Peyer's patch (tissue), 4 donors: ENCODE measurements around the gene CREB1. TPM values are rescaled to one million over a fixed set of nuclear protein-coding genes. Genes with fewer than 3 reads are reported as not detected.

Experiments used
- DNase-seq, 3 donors: peaks; one replicate each; pipeline ENCODE4 v3.0.0-alpha.2; 2017 to 2019
- H3K27ac ChIP-seq, 4 donors: fragments of 200-600 bp; sonication (generic); one replicate each; pipeline ENCODE4 v1.5.1; 2016 to 2019
- H3K27me3 ChIP-seq, 2 donors: fragments of 200-600 bp; sonication (generic); one replicate each; pipeline ENCODE4 v1.5.1; 2019
- H3K36me3 ChIP-seq, 3 donors: fragments of 200-600 bp; sonication (generic); one replicate each; pipeline ENCODE4 v1.5.1; 2016 to 2019
- H3K4me1 ChIP-seq, 4 donors: fragments of 200-600 bp; sonication (generic); one replicate each; pipeline ENCODE4 v1.5.1; 2016 to 2019
- H3K4me3 ChIP-seq, 4 donors: fragments of 200-600 bp; sonication (generic); 1 replicate in 3 of 4; 2 replicates in 1 of 4; pipeline ENCODE4 v1.5.1; 2016 to 2019; ENCODE audit warnings: mild to moderate bottlenecking in 1 of 4
- H3K9me3 ChIP-seq, 4 donors: fragments of 200-600 bp; sonication (generic); one replicate each; pipeline ENCODE4 v1.5.1; 2016 to 2019; ENCODE audit warnings: mild to moderate bottlenecking in 1 of 4
- CTCF ChIP-seq, 6 experiments: fragments of 450-650 bp in 4 of 6; fragments of 200-600 bp in 2 of 6; sonication (generic) in 1 of 6; IDR thresholded peaks; one replicate each; pipeline ENCODE4 v1.5.1; 2017 to 2019; ENCODE audit warnings: antibody characterized with exemption in 6 of 6, mild to moderate bottlenecking in 3 of 6, moderate library complexity in 1 of 6
- POLR2A ChIP-seq, 2 donors: fragments of 450-650 bp; IDR thresholded peaks; one replicate each; pipeline ENCODE4 v1.5.1; 2017; ENCODE audit warnings: antibody characterized with exemption in 2 of 2, mild to moderate bottlenecking in 2 of 2, moderate library complexity in 2 of 2
- total RNA-seq, 4 donors: library from RNA; depleted of rRNA; stranded (reverse); fragments of >200 nt; gene quantifications; one replicate each; pipeline ENCODE4 v1.1.0, GENCODE V29; 2016

CREB1 gene
- total RNA-seq, 4 donors from 2014 or later: 27.9 to 97.4 (median 54.6) TPM

GRCh38 chr2:207614824-207615223, 85.1 kb downstream of the CREB1 start:
- no peaks in the 10 kb centered on the region for H3K36me3 ChIP-seq
- no peaks in the 10 kb centered on the region for H3K4me1 ChIP-seq
- H3K9me3 ChIP-seq: no peaks in the 10 kb centered on the region
- TF ChIP-seq POLR2A (IDR thresholded peaks at IDR 0.05): no peak
- no peak for TF ChIP-seq CTCF (IDR thresholded peaks at IDR 0.05)
- no peak for DNase-seq
- H3K27me3 ChIP-seq: no peaks in the 10 kb centered on the region
- H3K27ac ChIP-seq: no peak overlapping the region
- no peak overlapping the region for H3K4me3 ChIP-seq

GRCh38 chr2:207616185-207616584, 86.4 kb downstream of the CREB1 start:
- no peak for DNase-seq
- no peak for TF ChIP-seq CTCF (IDR thresholded peaks at IDR 0.05)
- Histone ChIP-seq H3K9me3 (no peaks in the 10 kb centered on the region), H3K36me3 (no peaks in the 10 kb centered on the region), H3K27ac (no peak overlapping the region), H3K4me3 (no peak overlapping the region), H3K27me3 (no peaks in the 10 kb centered on the region), H3K4me1 (no peaks in the 10 kb centered on the region)

- no peak for DNase-seq
- Histone ChIP-seq H3K27ac (peak overlapping the region in 2 of 4 donors; percentile 51 to 71), H3K27me3 (no peaks in the 10 kb centered on the region), H3K36me3 (peaks cover 0 to 3% (median 0%) of the 10 kb centered on the region in 3 donors), H3K4me1 (no peaks in the 10 kb centered on the region), H3K4me3 (no peak overlapping the region), H3K9me3 (no peaks in the 10 kb centered on the region)
- TF ChIP-seq POLR2A (IDR thresholded peaks at IDR 0.05): no peak
- TF ChIP-seq CTCF (IDR thresholded peaks at IDR 0.05): no peak
These were observed 87.4 kb downstream of the CREB1 start for GRCh38 chr2:207617011-207617671.

GRCh38 chr2:207619764-207620203, 90.0 kb downstream of the CREB1 start:
- DNase-seq: no peak
- no peak overlapping the region for H3K4me3 ChIP-seq
- TF ChIP-seq POLR2A (IDR thresholded peaks at IDR 0.05): no peak
- TF ChIP-seq CTCF (IDR thresholded peaks at IDR 0.05): no peak

GRCh38 chr2:207621501-207622039, 91.8 kb downstream of the CREB1 start:
- no peak for DNase-seq
- Histone ChIP-seq H3K36me3 (peaks cover 0 to 3% (median 0%) of the 10 kb centered on the region in 3 donors), H3K4me3 (no peak overlapping the region), H3K4me1 (peaks cover 0 to 7% (median 4%) of the 10 kb centered on the region in 4 donors), H3K27me3 (no peaks in the 10 kb centered on the region), H3K9me3 (no peaks in the 10 kb centered on the region), H3K27ac (peak overlapping the region in 1 of 4 donors; percentile 53)
- TF ChIP-seq CTCF (IDR thresholded peaks at IDR 0.05) (no peak), POLR2A (IDR thresholded peaks at IDR 0.05) (no peak)

More at GRCh38 chr2:207619764-207620203, 90.0 kb downstream of the CREB1 start:
- Histone ChIP-seq H3K27me3 (no peaks in the 10 kb centered on the region), H3K4me1 (peaks cover 0 to 7% (median 2%) of the 10 kb centered on the region in 4 donors), H3K36me3 (peaks cover 0 to 3% (median 0%) of the 10 kb centered on the region in 3 donors), H3K9me3 (no peaks in the 10 kb centered on the region), H3K27ac (peak overlapping the region in 2 of 4 donors; percentile 16 to 59)
